HuH-7.5 (cell line): ENCODE measurements around the gene EN2.

Experiments
- DNase-seq: peaks from one replicate; pipeline ENCODE4 v3.0.0; 2011; ENCODE audit warnings: low spot score

Gene EN2

GRCh38 chr7:155486783-155487508 lies 29.0 kb downstream of the EN2 start:
- no peak for DNase-seq

- no peak for DNase-seq
Measured at GRCh38 chr7:155487509-155488482, 29.9 kb downstream of the EN2 start.

GRCh38 chr7:155488483-155489127 lies 30.7 kb downstream of the EN2 start:
- no peak for DNase-seq

GRCh38 chr7:155489158-155489840 lies 31.4 kb downstream of the EN2 start:
- DNase-seq, result no peak

GRCh38 chr7:155489862-155490696 lies 32.1 kb downstream of the EN2 start:
- DNase-seq, result no peak

- DNase-seq, result no peak
Measured at GRCh38 chr7:155490697-155491628, 33.0 kb downstream of the EN2 start.

- no peak for DNase-seq
Measured at GRCh38 chr7:155491812-155492211, 33.9 kb downstream of the EN2 start.

- DNase-seq, result no peak
Measured at GRCh38 chr7:155493744-155494538, 36.0 kb downstream of the EN2 start.

GRCh38 chr7:155494551-155494950 lies 36.6 kb downstream of the EN2 start:
- DNase-seq, result no peak

GRCh38 chr7:155495440-155496248 lies 37.7 kb downstream of the EN2 start:
- no peak for DNase-seq

- DNase-seq, result no peak
Measured at GRCh38 chr7:155496267-155497005, 38.5 kb downstream of the EN2 start.

- no peak for DNase-seq
Measured at GRCh38 chr7:155497149-155497901, 39.4 kb downstream of the EN2 start.

GRCh38 chr7:155505422-155505793 lies 47.5 kb downstream of the EN2 start:
- no peak for DNase-seq

- DNase-seq, result peak; percentile 54
Measured at GRCh38 chr7:155506854-155507337, 49.0 kb downstream of the EN2 start.

- no peak for DNase-seq
Measured at GRCh38 chr7:155507576-155507975, 49.6 kb downstream of the EN2 start.
